NCI-H446 treated with DMSO at 0.1 percent for 48 hours (cell line): ENCODE results near the gene PDE4B.

Source experiments
- DNase-seq: peaks from one replicate; lab custom pipeline; 2025; lab: John Stamatoyannopoulos, UW

PDE4B gene

GRCh38 chr1:65882076-65882475, 89.4 kb downstream of the PDE4B start:
- peak; percentile 81 for DNase-seq

GRCh38 chr1:65889441-65889840, 96.7 kb downstream of the PDE4B start:
- no peak for DNase-seq

GRCh38 chr1:65890201-65890843, 97.6 kb downstream of the PDE4B start:
- DNase-seq: no peak

- no peak for DNase-seq
Observed at GRCh38 chr1:65894738-65895605, 102.3 kb downstream of the PDE4B start.

- no peak for DNase-seq
Observed at GRCh38 chr1:65896721-65897120, 104.0 kb downstream of the PDE4B start.

- DNase-seq: no peak
Observed at GRCh38 chr1:65897485-65897884, 104.8 kb downstream of the PDE4B start.

- peak; percentile 60 for DNase-seq
Observed at GRCh38 chr1:65904681-65905083, 112.0 kb downstream of the PDE4B start.

GRCh38 chr1:65910432-65910831, 117.7 kb downstream of the PDE4B start:
- DNase-seq: no peak

GRCh38 chr1:65911679-65912078, 119.0 kb downstream of the PDE4B start:
- no peak for DNase-seq

- no peak for DNase-seq
Observed at GRCh38 chr1:65918564-65918963, 125.9 kb downstream of the PDE4B start.

GRCh38 chr1:65921446-65921845, 128.8 kb downstream of the PDE4B start:
- DNase-seq: no peak

- DNase-seq: no peak
Observed at GRCh38 chr1:65924471-65924870, 131.8 kb downstream of the PDE4B start.

GRCh38 chr1:65938506-65938905, 145.8 kb downstream of the PDE4B start:
- no peak for DNase-seq

GRCh38 chr1:65939191-65939590, 146.5 kb downstream of the PDE4B start:
- no peak for DNase-seq

- DNase-seq: no peak
Observed at GRCh38 chr1:65939636-65940035, 146.9 kb downstream of the PDE4B start.

GRCh38 chr1:65940126-65940525, 147.4 kb downstream of the PDE4B start:
- no peak for DNase-seq

- DNase-seq: no peak
Observed at GRCh38 chr1:65942476-65942875, 149.8 kb downstream of the PDE4B start.

- DNase-seq: no peak
Observed at GRCh38 chr1:65946376-65946775, 153.7 kb downstream of the PDE4B start.

GRCh38 chr1:65946960-65947359, 154.3 kb downstream of the PDE4B start:
- DNase-seq: no peak

- DNase-seq: peak; percentile 59
Observed at GRCh38 chr1:65948609-65949229, 156.0 kb downstream of the PDE4B start.

GRCh38 chr1:65949230-65949626, 156.5 kb downstream of the PDE4B start:
- no peak for DNase-seq

GRCh38 chr1:65949933-65950332, 157.2 kb downstream of the PDE4B start:
- no peak for DNase-seq

GRCh38 chr1:65952696-65953095, 160.0 kb downstream of the PDE4B start:
- no peak for DNase-seq
